Cardiac septum (tissue), 1 donor: ENCODE measurements around the gene SLC9A9. TPM values are rescaled to one million over a fixed set of nuclear protein-coding genes. Genes with fewer than 3 reads are reported as not detected.
"Not testable (repeated sequence)": the region's sequence is repeated elsewhere in the genome, so short reads cannot be mapped to it uniquely, and the experiment has no call there.

ENCODE experiments used
- DNase-seq: peaks from one replicate; pipeline ENCODE4 v3.0.0-alpha.2; 2020; ENCODE audit warnings: low spot score
- intact Hi-C: fragments of 100-400 bp; cut with DNase I; formaldehyde crosslinking; loops from one replicate; pipeline ENCODE4 v1.14.0; 2022
- long read RNA-seq: library from polyadenylated mRNA; unstranded; transcript quantifications from one replicate; pipeline ENCODE4 v2.0.0, GENCODE V29; 2021
- total RNA-seq: library from RNA; stranded (reverse); fragmentation: NEBNext Ultra II Directional; extraction: Animal tissue kit (Norgen Biotek cat#: 25700); gene quantifications from one replicate; pipeline ENCODE4 v1.2.1, GENCODE V29; 2021
- donor health status: DM: no; HTN: no; CAD: no.

The SLC9A9 gene
- 3.6 TPM for total RNA-seq
- long read RNA-seq, partial matches to known transcripts, result 0 of 1 reads
- long read RNA-seq, other reads (novel, unspliced or antisense), result 1 of 1 reads

- intact Hi-C loops, result no loop called here
- DNase-seq, result peak; percentile 74
These were observed at the start of gene SLC9A9 for GRCh38 chr3:143847787-143848631. Gene SLC9A9, minus strand, starts transcription at chr3:143848468. Its CDS starts 146 bp downstream, at chr3:143848322.

GRCh38 chr3:143897576-143898295 lies 49.5 kb upstream of the SLC9A9 start:
- DNase-seq, result no peak
- intact Hi-C loops, result no loop called here

DNA sequence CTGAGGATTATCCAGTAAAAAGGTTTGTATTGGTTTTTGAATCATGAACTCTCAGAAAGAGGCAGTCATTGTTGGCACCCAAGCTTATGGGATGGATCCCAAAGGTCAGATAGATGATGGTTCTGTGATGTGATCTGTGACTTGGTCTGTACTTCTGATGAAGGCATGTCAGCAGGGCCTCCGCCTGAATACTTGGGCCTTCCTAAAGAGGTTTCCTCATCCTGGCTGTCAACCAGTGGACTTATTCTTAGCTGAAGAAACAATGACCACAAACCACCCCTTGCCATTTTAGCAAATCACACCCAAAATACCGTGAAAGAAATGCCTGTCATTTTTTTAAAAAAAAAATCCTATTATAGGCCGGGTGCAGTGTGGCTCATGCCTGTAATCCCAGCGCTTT lies 48.2 kb upstream of the SLC9A9 start:
- DNase-seq, result no peak

GRCh38 chr3:143895805-143896204 lies 47.5 kb upstream of the SLC9A9 start:
- intact Hi-C loops, result no loop called here
- no peak for DNase-seq

More for the DNA sequence above, 48.2 kb upstream of the SLC9A9 start:
- intact Hi-C loops, result no loop called here

DNA sequence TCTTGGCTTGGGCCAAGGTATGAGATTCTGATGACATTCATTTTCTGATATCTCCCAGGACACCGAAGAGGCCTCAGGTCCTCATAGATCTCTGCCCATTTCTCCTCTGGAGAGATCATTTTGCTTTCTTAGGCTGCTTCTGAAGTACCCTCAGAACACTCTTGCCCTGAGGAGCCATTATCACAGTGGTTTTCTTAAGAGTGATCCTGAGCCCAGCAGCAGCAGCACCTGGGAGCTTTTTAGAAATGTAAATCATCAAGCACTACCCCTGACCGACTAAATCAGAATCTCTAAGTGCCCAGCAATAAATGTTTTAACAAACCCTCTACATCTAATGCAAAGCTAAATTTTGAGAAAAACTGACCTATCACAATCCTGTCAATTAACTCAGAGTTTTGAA lies 40.6 kb upstream of the SLC9A9 start:
- no peak for DNase-seq
- intact Hi-C loops, result no loop called here

DNA sequence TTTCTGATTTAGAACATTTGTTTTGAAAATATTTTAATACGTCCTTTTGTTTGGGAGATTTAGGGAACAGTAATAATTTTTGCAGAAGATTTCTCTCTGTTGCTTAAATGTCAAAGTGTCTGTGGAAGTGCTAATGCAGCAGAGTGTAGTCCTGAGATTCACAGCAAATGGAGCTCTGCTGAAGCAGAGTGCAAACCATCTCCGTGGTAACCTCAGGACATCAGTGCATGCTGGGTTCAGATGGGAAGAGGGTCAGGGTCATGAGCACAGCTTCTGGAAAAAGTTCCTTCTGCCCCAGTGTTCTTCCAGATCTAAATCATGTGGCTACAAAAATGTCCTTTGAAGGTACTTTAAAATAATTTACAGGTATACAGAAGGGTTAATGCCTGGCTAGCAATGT lies 39.9 kb upstream of the SLC9A9 start:
- DNase-seq, result no peak
- intact Hi-C loops, result no loop called here

GRCh38 chr3:143885780-143886427 lies 37.6 kb upstream of the SLC9A9 start:
- intact Hi-C loops, result no loop called here
- DNase-seq, result no peak

DNA sequence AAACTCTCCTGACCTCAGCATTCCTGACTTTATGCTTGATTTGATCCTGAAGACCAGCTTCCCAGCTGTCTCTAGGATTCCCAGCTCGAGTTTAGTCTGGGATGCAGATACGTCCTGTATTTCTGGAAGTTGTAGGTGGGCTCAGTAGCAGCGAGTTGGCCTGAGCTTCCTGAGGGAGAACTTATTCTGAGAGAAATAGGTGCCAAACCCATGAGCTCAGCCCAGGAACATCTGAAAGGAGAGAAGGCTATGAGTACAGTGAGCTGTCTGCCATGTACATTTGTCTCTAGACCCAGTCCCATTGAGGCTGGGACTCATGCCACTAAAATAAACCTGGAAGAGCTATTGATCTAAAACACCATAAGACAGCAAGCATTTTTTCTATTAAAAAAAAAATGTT lies 36.6 kb upstream of the SLC9A9 start:
- intact Hi-C loops, result no loop called here
- DNase-seq, result no peak

DNA sequence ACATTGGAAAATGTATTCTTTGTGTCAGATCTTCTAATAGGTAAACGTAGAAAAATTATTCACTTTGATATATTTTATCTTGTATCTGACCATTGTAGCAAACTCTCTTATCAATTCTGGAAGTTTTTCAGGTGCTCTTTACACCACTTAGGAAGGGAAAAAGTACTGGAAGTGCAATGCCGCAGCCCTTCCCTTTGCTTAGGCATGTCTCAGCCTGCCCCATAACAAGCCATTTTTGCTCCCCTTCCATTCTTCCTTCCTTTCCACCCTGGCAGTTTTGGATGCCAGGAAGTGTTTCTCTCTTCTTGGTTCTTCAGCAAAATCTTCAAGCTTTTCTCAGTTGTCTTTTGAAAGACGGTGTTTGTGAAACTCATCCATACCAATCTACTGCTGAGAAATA lies 34.9 kb upstream of the SLC9A9 start:
- intact Hi-C loops, result no loop called here
- DNase-seq, result no peak

- intact Hi-C loops, result no loop called here
- no peak for DNase-seq
These were observed 32.8 kb upstream of the SLC9A9 start for GRCh38 chr3:143881095-143881494.

DNA sequence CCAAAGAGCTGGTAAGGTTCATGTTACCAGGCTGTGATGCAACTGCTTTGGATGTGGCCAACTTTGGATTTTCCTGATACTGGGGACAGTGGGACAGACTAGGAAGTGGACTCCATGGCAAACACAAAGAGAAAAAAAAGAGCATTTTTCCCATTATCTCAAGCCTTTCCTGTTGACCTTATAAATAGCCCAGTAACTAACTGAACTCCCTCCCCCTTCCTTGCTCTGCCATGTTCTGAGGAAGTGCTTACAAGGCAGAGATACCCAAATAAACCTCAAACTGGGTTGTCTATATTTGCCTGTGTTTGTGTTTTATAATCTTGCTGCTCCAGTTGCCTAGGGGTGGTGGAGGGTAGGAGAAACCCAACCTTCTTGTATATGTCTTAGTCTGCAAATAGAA lies 27.3 kb upstream of the SLC9A9 start:
- no peak for DNase-seq
- intact Hi-C loops, result no loop called here

GRCh38 chr3:143873553-143873952 lies 25.3 kb upstream of the SLC9A9 start:
- intact Hi-C loops, DNase-seq: not testable (repeated sequence)

GRCh38 chr3:143865302-143865701 lies 17.0 kb upstream of the SLC9A9 start:
- intact Hi-C loops, result no loop called here
- DNase-seq, result no peak

DNA sequence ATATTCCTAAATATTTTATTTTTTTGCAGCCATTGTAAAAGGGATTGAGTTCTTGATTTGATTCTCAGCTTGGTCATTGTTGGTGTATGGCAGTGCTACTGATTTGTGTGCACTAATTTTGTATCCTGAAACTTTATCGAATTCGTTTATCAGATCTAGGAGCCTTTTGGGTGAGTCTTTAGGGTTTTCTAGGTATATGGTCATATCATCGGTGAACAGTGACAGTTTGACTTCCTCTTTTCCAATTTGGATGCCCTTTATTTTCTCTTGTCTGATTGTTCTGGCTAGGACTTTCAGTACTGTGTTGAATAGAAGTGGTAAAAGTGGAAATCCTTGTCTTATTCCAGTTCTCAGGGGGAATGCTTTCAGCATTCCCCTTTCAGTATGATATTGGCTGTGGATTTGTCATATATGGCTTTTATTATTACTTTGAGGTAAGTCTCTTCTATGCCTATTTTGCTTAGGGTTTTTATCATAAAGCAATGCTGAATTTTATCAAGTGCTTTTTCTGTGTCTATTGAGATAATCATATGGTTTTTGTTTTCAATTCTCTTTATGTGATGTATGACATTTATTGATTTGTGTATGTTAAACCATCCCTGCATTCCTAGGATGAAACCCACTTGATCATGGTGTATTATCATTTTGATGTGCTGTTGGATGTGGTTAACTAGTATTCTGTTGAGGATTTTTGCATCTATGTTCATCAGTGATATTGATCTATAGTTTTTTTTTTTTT lies 11.4 kb upstream of the SLC9A9 start:
- DNase-seq, result no peak
- intact Hi-C loops, result no loop called here

DNA sequence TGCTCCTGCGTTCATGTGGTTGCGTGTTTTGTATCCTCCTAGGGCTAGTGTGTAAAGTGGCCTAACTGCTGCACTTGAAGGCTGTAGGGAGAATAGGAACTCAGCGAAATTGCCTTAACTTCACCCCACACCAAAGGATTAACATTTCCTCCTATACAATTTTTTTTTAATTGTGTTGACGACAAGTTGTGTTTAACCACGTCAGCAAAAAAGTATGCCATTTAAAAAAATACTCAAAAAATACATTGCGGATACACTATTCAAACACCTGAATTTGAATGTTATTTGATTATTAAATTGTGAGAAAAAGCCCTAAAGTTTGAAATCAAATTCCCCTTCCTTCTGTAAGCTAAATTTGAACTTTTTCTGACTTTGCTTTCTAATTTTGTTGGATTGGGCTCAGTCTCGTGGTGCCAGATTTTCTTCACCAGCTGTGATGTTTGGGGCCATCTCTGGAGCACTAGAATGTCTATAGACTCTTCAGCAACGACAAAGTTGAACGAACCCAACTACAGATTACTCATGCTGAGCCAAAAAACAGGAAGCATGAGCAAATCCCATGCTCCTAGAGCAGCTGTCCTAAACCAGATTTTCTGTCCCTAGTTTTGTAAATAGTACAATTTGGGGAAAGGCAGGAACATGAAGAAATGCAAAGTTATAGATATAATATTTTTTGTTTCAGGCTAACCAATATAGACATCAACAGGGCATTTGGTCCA lies 8.1 kb upstream of the SLC9A9 start:
- intact Hi-C loops, result no loop called here
- no peak for DNase-seq

DNA sequence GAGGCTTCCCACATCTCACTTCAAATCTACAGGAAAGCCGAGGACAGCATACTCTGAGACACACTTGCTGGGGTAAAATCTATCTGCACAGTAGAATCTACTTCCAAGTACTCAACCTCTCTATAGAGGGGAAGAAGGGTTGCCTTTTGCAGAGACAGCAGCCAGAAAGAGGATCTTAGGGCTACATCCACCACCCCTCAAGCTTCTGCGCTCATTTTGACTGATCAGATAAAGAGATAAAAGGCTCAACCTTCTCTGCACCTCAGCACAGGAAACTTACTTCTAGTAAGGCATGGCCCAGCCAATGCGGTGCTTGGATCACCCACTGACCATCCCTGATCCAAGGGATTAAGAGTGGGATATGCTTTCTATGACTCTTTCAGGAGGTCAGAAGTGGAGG lies 6.9 kb upstream of the SLC9A9 start:
- intact Hi-C loops, result no loop called here
- no peak for DNase-seq

DNA sequence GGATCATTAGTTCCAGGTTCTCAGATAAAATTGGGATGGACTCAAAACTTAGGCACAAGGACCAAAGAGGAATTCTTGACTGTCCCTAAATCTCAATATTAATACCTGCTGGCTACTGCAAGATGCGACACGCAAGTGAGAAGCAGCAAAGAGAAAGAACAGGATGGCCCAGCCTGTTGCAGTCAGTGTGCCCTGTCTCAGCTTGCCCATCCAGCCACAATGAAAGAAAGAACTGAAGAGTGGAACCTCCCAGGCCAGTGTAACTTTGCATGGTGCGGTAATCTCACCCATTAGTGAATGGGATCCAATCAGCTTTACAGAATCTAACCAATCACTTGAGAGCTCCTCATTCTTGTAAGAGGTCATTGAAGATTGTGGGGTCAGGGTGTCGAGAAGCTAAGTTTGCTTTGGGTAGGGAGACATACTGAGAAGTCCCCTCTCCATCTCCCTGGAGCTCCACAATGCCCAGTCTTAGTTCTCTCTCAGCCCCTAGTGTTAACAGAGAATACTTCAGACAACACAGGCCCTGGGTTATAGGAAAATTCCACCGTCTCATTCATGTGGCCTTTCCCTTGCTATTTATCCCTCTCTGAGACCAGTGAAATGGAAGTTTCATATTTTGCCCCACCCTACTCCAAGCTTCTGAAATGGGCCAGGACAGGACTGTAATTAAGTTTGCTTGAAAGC lies 3.2 kb upstream of the SLC9A9 start:
- no peak for DNase-seq
- intact Hi-C loops, result no loop called here

DNA sequence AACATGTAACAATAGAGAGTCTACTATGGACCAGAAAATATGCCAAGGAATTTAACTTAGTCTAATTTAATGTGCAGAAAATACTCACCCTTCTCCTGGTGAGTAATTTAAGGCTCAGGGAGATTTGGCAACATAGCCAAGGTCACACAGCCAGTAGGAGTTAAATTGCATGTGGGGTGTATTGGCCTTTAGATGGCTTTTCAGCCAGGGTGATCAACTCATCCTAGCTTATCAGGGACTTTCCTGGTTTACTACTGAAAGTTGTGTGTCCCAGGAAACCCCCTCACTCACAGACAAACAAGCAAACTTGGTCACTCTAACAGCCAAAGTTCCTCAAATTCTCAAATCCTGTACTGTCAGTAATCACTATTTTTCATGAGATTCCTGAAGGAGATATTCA lies 2.6 kb upstream of the SLC9A9 start:
- DNase-seq, result no peak

More for the DNA sequence above, 2.6 kb upstream of the SLC9A9 start:
- intact Hi-C loops, result no loop called here
